Small intestine (tissue), 7 donors: ENCODE measurements around the gene ACOT11. TPM values are rescaled to one million over a fixed set of nuclear protein-coding genes. Genes with fewer than 3 reads are reported as not detected.

Experiments used
- DNase-seq, 2 donors: peaks; one replicate each; pipeline versions ENCODE4 v3.0.0 to v3.0.0-alpha.2; 2013
- FAIRE-seq: peaks from 2 replicates; lab custom pipeline; 2012; peaks lifted over from hg19 to GRCh38; lab: Jason Lieb, UNC
- H3K27ac ChIP-seq, 3 donors: one replicate each; pipeline ENCODE4 v1.5.1; 2013; ENCODE audit warnings: low read length in 2 of 3, mild to moderate bottlenecking in 2 of 3, control low read depth in 1 of 3, inconsistent platforms in 1 of 3, low read depth in 1 of 3, moderate library complexity in 1 of 3
- H3K27me3 ChIP-seq, 3 donors: one replicate each; pipeline ENCODE4 v1.6.1; 2013; ENCODE audit warnings: low read length in 3 of 3, inconsistent platforms in 1 of 3; ENCODE audit not compliant: control insufficient read depth in 3 of 3, insufficient read depth in 3 of 3
- H3K36me3 ChIP-seq, 3 donors: one replicate each; pipeline ENCODE4 v1.6.1; 2013; ENCODE audit warnings: low read length in 3 of 3, inconsistent platforms in 1 of 3, low read depth in 1 of 3, mild to moderate bottlenecking in 1 of 3, moderate library complexity in 1 of 3; ENCODE audit not compliant: control insufficient read depth in 3 of 3, insufficient read depth in 2 of 3
- H3K4me1 ChIP-seq, 3 donors: one replicate each; pipeline ENCODE4 v1.6.1; 2013; ENCODE audit warnings: low read length in 2 of 3, inconsistent platforms in 1 of 3, low read depth in 1 of 3, mild to moderate bottlenecking in 1 of 3, moderate library complexity in 1 of 3; ENCODE audit not compliant: control insufficient read depth in 3 of 3, insufficient read depth in 2 of 3
- H3K4me3 ChIP-seq, 3 donors: one replicate each; pipeline ENCODE4 v1.5.1; 2013; ENCODE audit warnings: low read length in 3 of 3, control low read depth in 1 of 3, inconsistent platforms in 1 of 3, low read depth in 1 of 3, mild to moderate bottlenecking in 1 of 3, moderate library complexity in 1 of 3
- H3K9me3 ChIP-seq, 2 donors: one replicate each; pipeline ENCODE4 v1.6.1; 2013; ENCODE audit warnings: low read depth in 1 of 2, low read length in 1 of 2; ENCODE audit not compliant: control insufficient read depth in 2 of 2, insufficient read depth in 1 of 2
- WGBS, 3 donors: extraction: QIAGEN DNeasy Blood & Tissue Kit; methylation state at CpG; one replicate each; pipeline ENCODE4 v1.1.7; 2013; 5-methylcytosine and 5-hydroxymethylcytosine counted together
- polyA plus RNA-seq, 4 donors: library from polyadenylated mRNA; stranded (reverse) in 3 of 4; unstranded in 1 of 4; fragments of 200-250 nt in 3 of 4; fragments of 120-200 nt in 1 of 4; gene quantifications; one replicate each; pipeline versions ENCODE4 v1.2.1 to v1.2.3, GENCODE V29; 2013
- donor health status: healthy with polysubstance abuse.
- donor health status: control.
- donor health status: control.
- donor health status: Bipolar disorder and iron deficiency.
- donor health status: healthy.

The ACOT11 gene
- polyA plus RNA-seq, 4 donors = 30.4 to 101 (median 46.4) TPM

GRCh38 chr1:54602554-54602953, 54.5 kb downstream of the ACOT11 start:
- H3K36me3 ChIP-seq = peaks cover 0 to 86% (median 14%) of the 10 kb centered on the region in 3 donors
- no peaks in the 10 kb centered on the region for H3K9me3 ChIP-seq
- no peak overlapping the region for H3K27ac ChIP-seq
- FAIRE-seq (no peak), DNase-seq (no peak)
- H3K4me3 ChIP-seq = no peak overlapping the region
- H3K27me3 ChIP-seq = no peaks in the 10 kb centered on the region
- H3K4me1 ChIP-seq = no peaks in the 10 kb centered on the region
- 91 to 96% (median 94%) methylated on average over 18 of the region's 18 CpGs for WGBS, 3 donors

- H3K27ac ChIP-seq = no peak overlapping the region
- FAIRE-seq (no peak), DNase-seq (no peak)
- H3K4me3 ChIP-seq = no peak overlapping the region
- 75 to 93% (median 92%) methylated on average over 6 of the region's 6 CpGs for WGBS, 3 donors
- no peaks in the 10 kb centered on the region for H3K9me3 ChIP-seq
- no peaks in the 10 kb centered on the region for H3K27me3 ChIP-seq
- H3K4me1 ChIP-seq = no peaks in the 10 kb centered on the region
- H3K36me3 ChIP-seq = peaks cover 0 to 86% (median 17%) of the 10 kb centered on the region in 3 donors
Observed at GRCh38 chr1:54603241-54603640, 55.2 kb downstream of the ACOT11 start.

- H3K4me3 ChIP-seq = no peak overlapping the region
- no peak for FAIRE-seq
- 17 to 59% (median 29%) methylated on average over 7 of the region's 7 CpGs for WGBS, 3 donors
- no peaks in the 10 kb centered on the region for H3K9me3 ChIP-seq
- DNase-seq = peak in 1 of 2 donors; percentile 69
- no peaks in the 10 kb centered on the region for H3K4me1 ChIP-seq
- H3K27me3 ChIP-seq = no peaks in the 10 kb centered on the region
- peaks cover 0 to 91% (median 17%) of the 10 kb centered on the region in 3 donors for H3K36me3 ChIP-seq
- peak overlapping the region in 1 of 3 donors; percentile 8 for H3K27ac ChIP-seq
Observed at GRCh38 chr1:54604051-54604450, 56.0 kb downstream of the ACOT11 start.

- WGBS, 3 donors = 61 to 78% (median 62%) methylated on average over 13 of the region's 13 CpGs
Observed at GRCh38 chr1:54604572-54605370, 56.7 kb downstream of the ACOT11 start.

GRCh38 chr1:54606096-54606989, 58.3 kb downstream of the ACOT11 start:
- Histone ChIP-seq H3K36me3 (peaks cover 0 to 90% (median 7%) of the 10 kb centered on the region in 3 donors), H3K27me3 (no peaks in the 10 kb centered on the region), H3K27ac (no peak overlapping the region), H3K9me3 (no peaks in the 10 kb centered on the region), H3K4me1 (no peaks in the 10 kb centered on the region), H3K4me3 (no peak overlapping the region)
- peak in 1 of 2 donors; percentile 61 for DNase-seq
- no peak for FAIRE-seq
- WGBS, 3 donors = 50 to 70% (median 59%) methylated on average over 9 of the region's 9 CpGs

More at GRCh38 chr1:54604572-54605370, 56.7 kb downstream of the ACOT11 start:
- Histone ChIP-seq H3K4me1 (no peaks in the 10 kb centered on the region), H3K27ac (no peak overlapping the region), H3K9me3 (no peaks in the 10 kb centered on the region), H3K36me3 (peaks cover 0 to 92% (median 15%) of the 10 kb centered on the region in 3 donors), H3K4me3 (no peak overlapping the region), H3K27me3 (no peaks in the 10 kb centered on the region)
- DNase-seq (no peak), FAIRE-seq (no peak)

GRCh38 chr1:54606990-54607325, 58.9 kb downstream of the ACOT11 start:
- DNase-seq (no peak), FAIRE-seq (no peak)
- H3K9me3 ChIP-seq = no peaks in the 10 kb centered on the region
- peaks cover 0 to 89% (median 7%) of the 10 kb centered on the region in 3 donors for H3K36me3 ChIP-seq
- no peaks in the 10 kb centered on the region for H3K4me1 ChIP-seq
- H3K27me3 ChIP-seq = no peaks in the 10 kb centered on the region
- no peak overlapping the region for H3K27ac ChIP-seq
- WGBS, 3 donors = 89 to 94% (median 93%) methylated on average over 12 to 13 of the region's 13 CpGs
- no peak overlapping the region for H3K4me3 ChIP-seq

- FAIRE-seq = no peak
- DNase-seq = no peak
- H3K9me3 ChIP-seq = no peaks in the 10 kb centered on the region
- no peak overlapping the region for H3K4me3 ChIP-seq
- peaks cover 0 to 82% (median 7%) of the 10 kb centered on the region in 3 donors for H3K36me3 ChIP-seq
- peaks cover 0 to 4% (median 0%) of the 10 kb centered on the region in 3 donors for H3K4me1 ChIP-seq
- H3K27me3 ChIP-seq = no peaks in the 10 kb centered on the region
- H3K27ac ChIP-seq = no peak overlapping the region
- 86 to 91% (median 90%) methylated on average over 19 of the region's 19 CpGs for WGBS, 3 donors
Observed at GRCh38 chr1:54607821-54608565, 60.0 kb downstream of the ACOT11 start.
